Progenitor cell of endocrine pancreas (in vitro differentiated cells): ENCODE results near the gene MBD3L2. TPM values are rescaled to one million over a fixed set of nuclear protein-coding genes. Genes with fewer than 3 reads are reported as not detected.

ENCODE experiments used
- DNase-seq: peaks from one replicate; pipeline ENCODE4 v3.0.0; 2021; ENCODE audit warnings: low spot score; ENCODE audit not compliant: unreplicated experiment
- H3K27ac Mint-ChIP-seq: 2 replicates; pipeline ENCODE4 v1.8.0; 2021; ENCODE audit warnings: mild to moderate bottlenecking, moderate library complexity, mixed read lengths
- H3K27me3 Mint-ChIP-seq: 2 replicates; pipeline ENCODE4 v1.8.0; 2021; ENCODE audit warnings: mixed read lengths
- H3K36me3 Mint-ChIP-seq: 2 replicates; pipeline ENCODE4 v1.8.0; 2022; ENCODE audit warnings: mixed read lengths; ENCODE audit not compliant: insufficient read depth
- H3K4me1 Mint-ChIP-seq: 2 replicates; pipeline ENCODE4 v1.8.0; 2021; ENCODE audit warnings: low read depth, mixed read lengths
- H3K4me3 Mint-ChIP-seq: 2 replicates; pipeline ENCODE4 v1.8.0; 2021; ENCODE audit warnings: low read depth, mild to moderate bottlenecking, moderate library complexity, mixed read lengths
- H3K9me3 Mint-ChIP-seq: 2 replicates; pipeline ENCODE4 v1.8.0; 2021; ENCODE audit warnings: low read depth, mixed read lengths
- CTCF ChIP-seq: fragments of 200-600 bp; sonication (generic); IDR thresholded peaks from one replicate; pipeline ENCODE4 v1.5.0; 2021; ENCODE audit warnings: antibody characterized with exemption, mild to moderate bottlenecking; ENCODE audit not compliant: unreplicated experiment
- total RNA-seq: library from RNA; stranded (reverse); gene quantifications from 2 replicates; pipeline ENCODE4 v1.2.1, GENCODE V29; 2021

MBD3L2 gene
- total RNA-seq, 1 donor from 2014 or later: not detected

GRCh38 chr19:7069904-7070226 lies 20.7 kb downstream of the MBD3L2 start:
- no peak for TF ChIP-seq CTCF
- no peaks in the 10 kb centered on the region for H3K27me3 Mint-ChIP-seq
- H3K36me3 Mint-ChIP-seq: peaks cover 20% of the 10 kb centered on the region
- H3K9me3 Mint-ChIP-seq: peaks cover 18% of the 10 kb centered on the region
- peaks cover 2% of the 10 kb centered on the region for H3K4me1 Mint-ChIP-seq
- H3K4me3 Mint-ChIP-seq: peak overlapping the region; percentile 96
- DNase-seq: no peak
- H3K27ac Mint-ChIP-seq: peak overlapping the region; percentile 40

GRCh38 chr19:7072541-7072940 lies 23.4 kb downstream of the MBD3L2 start:
- Mint-ChIP-seq H3K27me3 (no peaks in the 10 kb centered on the region), H3K4me1 (peaks cover 2% of the 10 kb centered on the region), H3K27ac (peak overlapping the region; percentile 73), H3K9me3 (peaks cover 17% of the 10 kb centered on the region), H3K4me3 (peak overlapping the region; percentile 65), H3K36me3 (peaks cover 45% of the 10 kb centered on the region)
- TF ChIP-seq CTCF: no peak
- no peak for DNase-seq

GRCh38 chr19:7074705-7075282 lies 25.7 kb downstream of the MBD3L2 start:
- no peak overlapping the region for H3K4me3 Mint-ChIP-seq
- H3K27ac Mint-ChIP-seq: no peak overlapping the region
- H3K4me1 Mint-ChIP-seq: peaks cover 1% of the 10 kb centered on the region
- peaks cover 67% of the 10 kb centered on the region for H3K36me3 Mint-ChIP-seq
- H3K27me3 Mint-ChIP-seq: no peaks in the 10 kb centered on the region
- TF ChIP-seq CTCF: no peak
- no peak for DNase-seq
- peaks cover 29% of the 10 kb centered on the region for H3K9me3 Mint-ChIP-seq

GRCh38 chr19:7076151-7076550 lies 27.0 kb downstream of the MBD3L2 start:
- no peaks in the 10 kb centered on the region for H3K4me1 Mint-ChIP-seq
- TF ChIP-seq CTCF: no peak
- H3K36me3 Mint-ChIP-seq: peaks cover 79% of the 10 kb centered on the region
- no peak overlapping the region for H3K27ac Mint-ChIP-seq
- H3K9me3 Mint-ChIP-seq: peaks cover 38% of the 10 kb centered on the region
- H3K27me3 Mint-ChIP-seq: no peaks in the 10 kb centered on the region
- DNase-seq: no peak
- H3K4me3 Mint-ChIP-seq: no peak overlapping the region

GRCh38 chr19:7078008-7078407 lies 28.9 kb downstream of the MBD3L2 start:
- Mint-ChIP-seq H3K36me3 (peaks cover 89% of the 10 kb centered on the region), H3K9me3 (peaks cover 43% of the 10 kb centered on the region), H3K4me3 (no peak overlapping the region), H3K27ac (no peak overlapping the region), H3K4me1 (no peaks in the 10 kb centered on the region), H3K27me3 (no peaks in the 10 kb centered on the region)
- no peak for TF ChIP-seq CTCF
- no peak for DNase-seq
